ENCODE results near the gene CIB2.

CIB2 gene

DNA sequence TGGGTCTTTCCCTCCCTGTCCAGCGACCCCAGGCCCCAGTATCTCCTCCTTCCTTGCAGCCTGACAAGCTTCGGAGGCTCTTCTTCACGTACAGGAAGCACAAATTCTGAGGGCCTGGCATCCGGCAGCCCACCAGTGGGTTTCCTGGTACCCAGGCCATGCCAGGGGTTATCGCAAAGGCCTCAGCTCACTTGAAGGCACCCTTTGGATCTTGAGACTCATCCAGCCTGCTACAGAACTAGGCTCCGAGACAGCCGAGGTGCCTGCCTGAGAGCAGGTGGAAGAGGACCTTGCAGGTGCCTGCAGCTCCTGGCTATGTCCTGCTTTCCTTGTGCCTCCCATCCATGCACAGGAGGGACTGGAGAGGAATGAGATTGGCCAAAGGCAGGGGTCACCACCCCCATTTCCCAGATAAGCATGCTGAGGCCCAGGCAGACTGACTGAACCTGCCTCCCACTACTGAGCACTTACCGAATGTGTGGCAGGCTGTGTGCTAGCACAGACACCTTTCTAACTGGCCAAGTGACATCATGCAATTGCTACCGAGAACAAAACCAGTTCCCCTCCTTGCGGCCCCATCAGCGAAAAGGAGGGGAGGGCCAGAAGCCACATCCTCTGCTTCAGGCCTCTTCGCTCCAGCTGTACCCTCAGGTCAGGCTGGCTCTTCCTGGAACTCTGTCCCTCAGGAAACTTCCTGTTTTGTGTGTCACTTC, 27.7 kb downstream of the CIB2 start:
- Histone ChIP-seq H3K27ac (ENCODE audit: low read length) (no peak overlapping the region), H3K9ac (ENCODE audit: low read length) (no peak overlapping the region), H3K4me3 (ENCODE audit: low read length) (no peak overlapping the region)

DNA sequence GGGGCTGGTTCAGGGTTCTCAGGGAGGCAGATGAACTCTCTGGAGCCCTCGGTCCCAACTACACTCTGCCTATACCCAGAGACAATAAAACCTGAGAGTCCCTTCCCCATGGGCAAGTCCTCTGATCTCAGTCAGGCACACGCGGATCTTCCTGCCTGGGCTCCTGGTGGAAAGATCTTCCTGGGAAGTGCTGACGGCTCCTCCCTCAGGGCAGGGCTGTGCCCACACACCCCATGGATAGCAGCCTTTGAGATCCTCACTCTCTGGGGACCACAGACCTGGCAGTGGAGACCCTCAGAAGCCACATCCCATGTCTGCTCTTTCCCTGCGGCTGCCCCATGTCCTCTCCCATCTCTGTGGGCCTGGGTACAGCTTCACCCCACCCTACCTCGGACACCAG, 28.5 kb downstream of the CIB2 start:
- H3K9me3 ChIP-seq (ENCODE audit: control insufficient read depth, low read depth, low read length), result no peaks in the 10 kb centered on the region
- no peaks in the 10 kb centered on the region for H3K36me3 ChIP-seq (ENCODE audit: control insufficient read depth, low read depth, low read length)
- no peaks in the 10 kb centered on the region for H3K27me3 ChIP-seq (ENCODE audit: control insufficient read depth, insufficient read depth, low read length)
- no peak overlapping the region for H3K9ac ChIP-seq (ENCODE audit: low read length)
- no peak overlapping the region for H3K27ac ChIP-seq (ENCODE audit: low read length)
- H3K4me3 ChIP-seq (ENCODE audit: low read length), result no peak overlapping the region
- no peaks in the 10 kb centered on the region for H3K4me1 ChIP-seq (ENCODE audit: control insufficient read depth, low read depth, low read length)

More for the DNA sequence above, 27.7 kb downstream of the CIB2 start:
- Histone ChIP-seq H3K27me3 (ENCODE audit: control insufficient read depth, insufficient read depth, low read length) (no peaks in the 10 kb centered on the region), H3K36me3 (ENCODE audit: control insufficient read depth, low read depth, low read length) (no peaks in the 10 kb centered on the region), H3K4me1 (ENCODE audit: control insufficient read depth, low read depth, low read length) (no peaks in the 10 kb centered on the region), H3K9me3 (ENCODE audit: control insufficient read depth, low read depth, low read length) (no peaks in the 10 kb centered on the region)

DNA sequence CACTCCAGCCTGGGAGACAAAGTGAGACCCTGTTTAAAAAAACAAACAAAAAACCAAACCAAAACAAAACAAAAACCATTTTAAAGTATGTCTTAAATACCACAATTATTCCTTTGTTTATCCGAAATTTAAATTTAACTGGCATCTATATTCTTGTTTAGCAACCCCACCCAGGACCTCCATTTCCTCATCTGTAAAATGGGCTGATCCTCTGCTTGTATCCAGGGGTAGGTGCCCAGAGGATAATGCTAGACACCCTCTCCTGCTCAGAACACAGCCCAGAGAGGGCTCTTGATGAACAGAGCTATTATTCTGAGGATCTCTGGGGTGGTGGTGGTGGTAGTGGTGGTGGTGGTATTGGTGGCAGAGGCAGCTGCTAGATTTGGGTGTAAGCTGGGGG, 29.0 kb downstream of the CIB2 start:
- no peaks in the 10 kb centered on the region for H3K9me3 ChIP-seq (ENCODE audit: control insufficient read depth, low read depth, low read length)
- H3K9ac ChIP-seq (ENCODE audit: low read length), result no peak overlapping the region
- H3K4me1 ChIP-seq (ENCODE audit: control insufficient read depth, low read depth, low read length), result no peaks in the 10 kb centered on the region
- no peak overlapping the region for H3K27ac ChIP-seq (ENCODE audit: low read length)
- H3K4me3 ChIP-seq (ENCODE audit: low read length), result no peak overlapping the region
- no peaks in the 10 kb centered on the region for H3K36me3 ChIP-seq (ENCODE audit: control insufficient read depth, low read depth, low read length)
- no peaks in the 10 kb centered on the region for H3K27me3 ChIP-seq (ENCODE audit: control insufficient read depth, insufficient read depth, low read length)

DNA sequence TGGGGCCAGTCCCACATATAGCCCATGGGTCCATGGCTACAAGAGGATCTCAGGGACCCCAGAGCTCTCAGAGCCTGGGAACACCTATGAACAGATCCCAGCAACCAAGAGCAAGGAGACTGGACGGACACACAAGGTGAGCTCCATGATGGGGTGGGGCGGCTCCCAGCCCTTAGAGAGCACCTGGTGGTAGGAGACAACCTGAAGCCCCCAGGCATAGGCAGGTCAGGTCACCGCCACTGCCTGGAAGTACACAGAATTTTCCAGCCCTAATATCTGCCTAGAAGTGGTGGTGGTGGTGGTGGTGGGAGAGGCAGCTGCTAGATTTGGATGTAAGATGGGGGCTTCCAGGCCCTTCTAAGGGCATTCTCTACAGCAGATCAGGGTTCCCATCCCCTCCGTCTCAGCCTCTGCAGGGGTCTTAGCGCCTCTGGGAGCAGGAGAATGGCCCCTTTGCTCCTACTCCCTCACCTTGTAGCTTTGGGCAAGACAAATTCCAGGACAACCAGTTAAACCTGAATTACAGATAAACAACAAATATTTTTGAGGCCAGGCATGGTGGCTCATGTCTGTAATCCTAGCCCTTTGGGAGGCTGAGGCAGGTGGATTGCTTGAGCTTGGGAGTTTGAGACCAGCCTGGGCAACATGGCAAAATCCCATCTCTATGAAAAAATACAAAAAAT, 29.7 kb downstream of the CIB2 start:
- no peaks in the 10 kb centered on the region for H3K27me3 ChIP-seq (ENCODE audit: control insufficient read depth, insufficient read depth, low read length)
- H3K36me3 ChIP-seq (ENCODE audit: control insufficient read depth, low read depth, low read length), result no peaks in the 10 kb centered on the region
- no peaks in the 10 kb centered on the region for H3K9me3 ChIP-seq (ENCODE audit: control insufficient read depth, low read depth, low read length)
- no peak overlapping the region for H3K9ac ChIP-seq (ENCODE audit: low read length)
- H3K4me3 ChIP-seq (ENCODE audit: low read length), result no peak overlapping the region
- H3K4me1 ChIP-seq (ENCODE audit: control insufficient read depth, low read depth, low read length), result no peaks in the 10 kb centered on the region
- H3K27ac ChIP-seq (ENCODE audit: low read length), result no peak overlapping the region

DNA sequence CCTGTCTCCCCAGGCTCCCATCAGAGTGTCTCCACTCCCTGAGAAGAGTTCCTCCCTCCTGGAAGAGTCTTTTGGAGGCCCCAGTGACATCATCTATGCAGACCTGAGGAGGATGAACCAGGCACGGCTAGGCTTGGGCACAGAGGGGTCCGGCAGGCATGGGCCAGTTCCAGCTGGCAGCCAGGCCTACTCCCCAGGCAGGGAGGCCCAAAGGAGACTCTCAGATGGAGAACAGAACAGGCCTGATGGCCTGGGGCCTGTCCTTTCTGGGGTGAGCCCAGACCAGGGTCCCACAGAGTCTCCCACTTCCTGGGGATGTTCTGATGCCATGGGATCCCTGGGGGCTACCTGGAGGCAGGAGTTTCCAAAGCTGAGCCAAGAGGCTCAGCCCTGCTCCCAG, 30.4 kb downstream of the CIB2 start:
- H3K36me3 ChIP-seq (ENCODE audit: control insufficient read depth, low read depth, low read length), result no peaks in the 10 kb centered on the region
- no peak overlapping the region for H3K9ac ChIP-seq (ENCODE audit: low read length)
- no peak overlapping the region for H3K4me3 ChIP-seq (ENCODE audit: low read length)
- H3K27me3 ChIP-seq (ENCODE audit: control insufficient read depth, insufficient read depth, low read length), result no peaks in the 10 kb centered on the region
- H3K4me1 ChIP-seq (ENCODE audit: control insufficient read depth, low read depth, low read length), result no peaks in the 10 kb centered on the region
- no peak overlapping the region for H3K27ac ChIP-seq (ENCODE audit: low read length)
- no peaks in the 10 kb centered on the region for H3K9me3 ChIP-seq (ENCODE audit: control insufficient read depth, low read depth, low read length)

GRCh38 chr15:78098131-78098755, 33.0 kb downstream of the CIB2 start:
- Histone ChIP-seq H3K4me1 (ENCODE audit: control insufficient read depth, low read depth, low read length) (no peaks in the 10 kb centered on the region), H3K9me3 (ENCODE audit: control insufficient read depth, low read depth, low read length) (no peaks in the 10 kb centered on the region), H3K4me3 (ENCODE audit: low read length) (no peak overlapping the region), H3K27me3 (ENCODE audit: control insufficient read depth, insufficient read depth, low read length) (peaks cover 12% of the 10 kb centered on the region), H3K27ac (ENCODE audit: low read length) (no peak overlapping the region), H3K9ac (ENCODE audit: low read length) (no peak overlapping the region), H3K36me3 (ENCODE audit: control insufficient read depth, low read depth, low read length) (no peaks in the 10 kb centered on the region)

- no peaks in the 10 kb centered on the region for H3K36me3 ChIP-seq (ENCODE audit: control insufficient read depth, low read depth, low read length)
- no peak overlapping the region for H3K27ac ChIP-seq (ENCODE audit: low read length)
- no peaks in the 10 kb centered on the region for H3K9me3 ChIP-seq (ENCODE audit: control insufficient read depth, low read depth, low read length)
- peaks cover 15% of the 10 kb centered on the region for H3K27me3 ChIP-seq (ENCODE audit: control insufficient read depth, insufficient read depth, low read length)
- H3K4me3 ChIP-seq (ENCODE audit: low read length), result no peak overlapping the region
- no peak overlapping the region for H3K9ac ChIP-seq (ENCODE audit: low read length)
- H3K4me1 ChIP-seq (ENCODE audit: control insufficient read depth, low read depth, low read length), result no peaks in the 10 kb centered on the region
Measured at GRCh38 chr15:78097667-78098066, 33.6 kb downstream of the CIB2 start.

GRCh38 chr15:78093242-78094020, 37.8 kb downstream of the CIB2 start:
- no peak overlapping the region for H3K4me3 ChIP-seq (ENCODE audit: low read length)
- H3K27ac ChIP-seq (ENCODE audit: low read length), result no peak overlapping the region
- no peak overlapping the region for H3K9ac ChIP-seq (ENCODE audit: low read length)
- H3K9me3 ChIP-seq (ENCODE audit: control insufficient read depth, low read depth, low read length), result no peaks in the 10 kb centered on the region
- H3K27me3 ChIP-seq (ENCODE audit: control insufficient read depth, insufficient read depth, low read length), result peaks cover 15% of the 10 kb centered on the region
- peaks cover 3% of the 10 kb centered on the region for H3K4me1 ChIP-seq (ENCODE audit: control insufficient read depth, low read depth, low read length)
- H3K36me3 ChIP-seq (ENCODE audit: control insufficient read depth, low read depth, low read length), result no peaks in the 10 kb centered on the region

DNA sequence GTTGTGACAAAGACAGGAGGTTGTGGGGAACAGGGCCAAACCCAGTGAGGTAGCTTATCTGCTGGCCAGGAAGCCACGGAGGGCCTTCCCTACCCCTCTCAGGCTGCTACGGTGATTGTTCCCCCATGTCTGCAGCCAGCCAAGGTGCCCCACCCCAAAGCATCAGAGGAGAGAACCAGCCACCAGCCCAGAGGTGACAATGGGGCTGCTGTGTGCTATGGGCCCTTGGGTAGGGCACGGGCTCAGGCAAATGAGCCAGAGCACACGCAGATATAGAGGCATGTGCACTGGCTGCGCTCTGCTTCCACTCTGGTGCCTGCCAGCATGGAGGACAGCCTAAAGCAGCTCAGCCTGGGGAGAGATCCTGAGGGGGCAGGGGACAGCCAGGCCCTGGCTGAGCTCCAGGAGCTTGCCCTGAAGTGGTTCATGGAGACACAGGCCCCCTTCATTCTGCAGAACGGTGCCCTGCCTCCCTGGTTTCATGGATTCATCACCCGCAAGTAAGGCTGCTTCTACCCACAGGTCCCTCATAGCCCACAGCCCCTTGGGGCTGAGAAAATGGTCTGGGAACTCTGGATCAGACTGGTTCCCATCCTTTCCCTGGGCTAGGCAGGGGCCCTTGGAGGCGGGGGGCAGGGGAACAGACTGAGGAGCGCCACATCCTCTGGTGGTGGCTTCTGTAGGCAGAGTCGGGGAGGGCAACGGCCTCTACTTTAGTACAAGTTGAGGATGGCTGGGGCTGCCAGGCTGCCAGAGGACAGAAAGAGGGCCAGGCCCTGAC, 38.8 kb downstream of the CIB2 start, which contains the start of gene SH2D7:
Gene SH2D7, plus strand, starts transcription at position 301 of the 781 bp plus-strand sequence. Its CDS starts 24 bp downstream, at position 325.
- Histone ChIP-seq H3K27me3 (ENCODE audit: control insufficient read depth, insufficient read depth, low read length) (peaks cover 15% of the 10 kb centered on the region), H3K4me1 (ENCODE audit: control insufficient read depth, low read depth, low read length) (peaks cover 3% of the 10 kb centered on the region), H3K9me3 (ENCODE audit: control insufficient read depth, low read depth, low read length) (no peaks in the 10 kb centered on the region), H3K36me3 (ENCODE audit: control insufficient read depth, low read depth, low read length) (no peaks in the 10 kb centered on the region), H3K9ac (ENCODE audit: low read length) (no peak within 1 kb of the TSS), H3K4me3 (ENCODE audit: low read length) (no peak within 1 kb of the TSS), H3K27ac (ENCODE audit: low read length) (no peak within 1 kb of the TSS)

DNA sequence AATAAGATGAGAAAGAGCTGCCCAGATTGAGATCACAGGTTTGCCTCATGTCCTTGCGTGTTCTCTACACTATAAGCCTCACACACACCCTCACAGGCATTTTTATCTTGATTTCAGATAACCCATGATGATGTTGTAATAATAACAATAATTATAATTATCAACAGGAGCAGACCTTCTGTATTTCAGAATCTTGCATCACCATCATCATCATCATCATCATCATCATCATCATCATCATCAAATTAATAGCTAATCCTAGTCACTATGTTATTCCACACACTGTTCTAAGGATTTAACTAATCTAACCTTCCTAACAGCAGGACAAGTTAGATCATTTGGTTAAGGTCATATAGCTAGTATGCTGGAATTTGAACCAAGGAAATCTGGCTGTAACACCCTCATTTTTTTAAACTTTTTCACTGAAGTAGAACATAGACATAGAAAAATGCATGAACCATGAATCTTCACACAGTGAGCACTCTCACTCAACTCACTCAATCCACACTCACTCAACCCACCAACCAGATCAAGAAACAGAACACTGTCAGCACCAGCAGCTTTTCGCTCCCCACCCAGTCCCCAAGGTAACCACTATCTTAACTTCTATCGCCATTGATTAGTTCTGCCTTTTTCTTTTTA, 40.7 kb downstream of the CIB2 start:
- Histone ChIP-seq H3K4me1 (ENCODE audit: control insufficient read depth, low read depth, low read length) (peaks cover 3% of the 10 kb centered on the region), H3K9me3 (ENCODE audit: control insufficient read depth, low read depth, low read length) (no peaks in the 10 kb centered on the region), H3K27me3 (ENCODE audit: control insufficient read depth, insufficient read depth, low read length) (peaks cover 15% of the 10 kb centered on the region), H3K36me3 (ENCODE audit: control insufficient read depth, low read depth, low read length) (no peaks in the 10 kb centered on the region), H3K4me3 (ENCODE audit: low read length) (no peak overlapping the region), H3K27ac (ENCODE audit: low read length) (no peak overlapping the region), H3K9ac (ENCODE audit: low read length) (no peak overlapping the region)
